Spleen (tissue), 7 donors: ENCODE measurements around the gene ETV1.

Experiments used
- POLR2AphosphoS5 ChIP-seq, 3 donors: sonication (generic); formaldehyde crosslinking; IDR thresholded peaks; one replicate each; pipeline ENCODE4 v1.5.1; 2017; ENCODE audit warnings: antibody characterized with exemption in 3 of 3
- TF ChIP-seq, protein P1 (sequence below), 11 experiments: fragments of 200-600 bp in 7 of 11; fragments of 450-650 bp in 4 of 11; sonication (generic) in 4 of 11; IDR thresholded peaks in 8 of 11; conservative IDR thresholded peaks in 3 of 11; 1 replicate in 7 of 11; 2 replicates in 4 of 11; pipeline versions ENCODE4 v1.4.0 to v1.8.0; 2016 to 2021; ENCODE audit warnings: antibody characterized with exemption in 11 of 11, inconsistent platforms in 4 of 11, mild to moderate bottlenecking in 1 of 11
- donor health status: DM: no; HTN: no; CAD: no; lungs with moderate emphysema.
- donor health status: DM: no; HTN: no; CAD: no.
- donor health status: DM: no; HTN: no; CAD: no.

DNA sequence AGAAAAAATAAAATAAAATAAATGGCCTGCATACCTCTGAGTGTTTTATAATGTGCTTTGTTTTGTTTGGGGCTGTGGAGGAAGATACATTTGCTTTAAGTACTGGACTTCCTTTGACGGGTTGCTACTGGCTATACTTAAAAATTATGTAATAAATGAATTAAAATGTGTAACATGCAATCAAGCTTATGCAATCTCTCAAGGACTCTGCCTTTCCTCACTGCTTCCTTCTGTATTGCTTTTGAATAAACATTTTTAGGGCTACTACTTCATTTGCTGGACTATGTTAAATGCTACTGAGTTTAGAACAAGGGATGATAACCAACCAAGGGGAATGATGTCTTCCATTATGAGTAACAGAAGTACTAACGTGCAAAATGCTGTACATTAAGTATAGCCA is 91.6 kb downstream of the ETV1 start:
- no peak for TF ChIP-seq POLR2AphosphoS5 (IDR thresholded peaks at IDR 0.05)
- TF ChIP-seq, protein P1, sequence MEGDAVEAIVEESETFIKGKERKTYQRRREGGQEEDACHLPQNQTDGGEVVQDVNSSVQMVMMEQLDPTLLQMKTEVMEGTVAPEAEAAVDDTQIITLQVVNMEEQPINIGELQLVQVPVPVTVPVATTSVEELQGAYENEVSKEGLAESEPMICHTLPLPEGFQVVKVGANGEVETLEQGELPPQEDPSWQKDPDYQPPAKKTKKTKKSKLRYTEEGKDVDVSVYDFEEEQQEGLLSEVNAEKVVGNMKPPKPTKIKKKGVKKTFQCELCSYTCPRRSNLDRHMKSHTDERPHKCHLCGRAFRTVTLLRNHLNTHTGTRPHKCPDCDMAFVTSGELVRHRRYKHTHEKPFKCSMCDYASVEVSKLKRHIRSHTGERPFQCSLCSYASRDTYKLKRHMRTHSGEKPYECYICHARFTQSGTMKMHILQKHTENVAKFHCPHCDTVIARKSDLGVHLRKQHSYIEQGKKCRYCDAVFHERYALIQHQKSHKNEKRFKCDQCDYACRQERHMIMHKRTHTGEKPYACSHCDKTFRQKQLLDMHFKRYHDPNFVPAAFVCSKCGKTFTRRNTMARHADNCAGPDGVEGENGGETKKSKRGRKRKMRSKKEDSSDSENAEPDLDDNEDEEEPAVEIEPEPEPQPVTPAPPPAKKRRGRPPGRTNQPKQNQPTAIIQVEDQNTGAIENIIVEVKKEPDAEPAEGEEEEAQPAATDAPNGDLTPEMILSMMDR (IDR thresholded peaks at IDR 0.05 in 8 of 11, conservative IDR thresholded peaks at IDR 0.05 in 3 of 11), result no peak
